GM18519 (cell line): ENCODE measurements around the gene MSL3.

ENCODE experiments used
- ATAC-seq: cut with Tn5 transposase; IDR thresholded peaks from one replicate; pipeline ENCODE4 v1.9.1; 2021; ENCODE audit warnings: mild to moderate bottlenecking, moderate library complexity; ENCODE audit not compliant: unreplicated experiment, low FRiP score

Gene MSL3

GRCh38 chrX:11759172-11759460 is 1.1 kb downstream of the MSL3 start:
- ATAC-seq: no peak

GRCh38 chrX:11759461-11760311 is 1.6 kb downstream of the MSL3 start:
- peak; percentile 52 for ATAC-seq

- no peak for ATAC-seq
Observed at GRCh38 chrX:11760958-11761357, 2.9 kb downstream of the MSL3 start.

GRCh38 chrX:11764602-11765067 is 6.6 kb downstream of the MSL3 start:
- no peak for ATAC-seq

- ATAC-seq: no peak
Observed at GRCh38 chrX:11765449-11765848, 7.4 kb downstream of the MSL3 start.

- ATAC-seq: no peak
Observed at GRCh38 chrX:11766487-11766886, 8.4 kb downstream of the MSL3 start.

- no peak for ATAC-seq
Observed at GRCh38 chrX:11768039-11768438, 10.0 kb downstream of the MSL3 start.

GRCh38 chrX:11770320-11770719 is 12.3 kb downstream of the MSL3 start:
- peak; percentile 66 for ATAC-seq

GRCh38 chrX:11778230-11778629 is 20.2 kb downstream of the MSL3 start:
- no peak for ATAC-seq

- no peak for ATAC-seq
Observed at GRCh38 chrX:11781133-11781532, 23.1 kb downstream of the MSL3 start.

- no peak for ATAC-seq
Observed at GRCh38 chrX:11781734-11782370, 23.8 kb downstream of the MSL3 start.

GRCh38 chrX:11784543-11784942 is 26.5 kb downstream of the MSL3 start:
- ATAC-seq: no peak

- ATAC-seq: no peak
Observed at GRCh38 chrX:11786862-11787261, 28.8 kb downstream of the MSL3 start.

GRCh38 chrX:11787564-11787963 is 29.5 kb downstream of the MSL3 start:
- ATAC-seq: no peak

GRCh38 chrX:11789809-11790208 is 31.8 kb downstream of the MSL3 start:
- ATAC-seq: peak; percentile 31

GRCh38 chrX:11791090-11791489 is 33.1 kb downstream of the MSL3 start:
- no peak for ATAC-seq

- no peak for ATAC-seq
Observed at GRCh38 chrX:11791537-11791936, 33.5 kb downstream of the MSL3 start.

GRCh38 chrX:11792461-11793421 is 34.7 kb downstream of the MSL3 start:
- peak; percentile 68 for ATAC-seq

- no peak for ATAC-seq
Observed at GRCh38 chrX:11793734-11794133, 35.7 kb downstream of the MSL3 start.

- no peak for ATAC-seq
Observed at GRCh38 chrX:11813341-11813740, 55.3 kb downstream of the MSL3 start.
